Measurements from ENCODE around the gene ROPN1L. TPM values are rescaled to one million over a fixed set of nuclear protein-coding genes. Genes with fewer than 3 reads are reported as not detected.

The ROPN1L gene
- total RNA-seq, 2 donors from 2014 or later, result 0.18 TPM; not detected in 1

Other genes starting within 250 kb of the ROPN1L start
- gene ATPSCKMT, start 192.0 kb upstream of the ROPN1L start, total RNA-seq, result 10 to 100 TPM; 16.9 to 20.9 TPM
- gene CCT5, start 191.6 kb upstream of the ROPN1L start, total RNA-seq, result 100 to 1,000 TPM; 347 to 353 TPM
- 1 to 10 TPM in 1 of 2 donors, under 1 TPM in 1; 0.80 to 1.7 TPM for gene CMBL, start 134.0 kb upstream of the ROPN1L start, total RNA-seq
- 100 to 1,000 TPM in 1 of 2 donors, 10 to 100 TPM in 1; 96.3 to 115 TPM for gene MARCHF6, start 88.2 kb upstream of the ROPN1L start, total RNA-seq
- 1 to 10 TPM; 5.6 TPM for gene ANKRD33B, start 122.2 kb downstream of the ROPN1L start, total RNA-seq

All from activated naive CD4-positive, alpha-beta T cell treated with anti-CD3 and anti-CD28 coated beads, Interleukin-2, amount 50 U/mL, for 72 hours (primary cell).